ENCODE measurements around the gene AOX1.

- TF ChIP-seq, protein P1, sequence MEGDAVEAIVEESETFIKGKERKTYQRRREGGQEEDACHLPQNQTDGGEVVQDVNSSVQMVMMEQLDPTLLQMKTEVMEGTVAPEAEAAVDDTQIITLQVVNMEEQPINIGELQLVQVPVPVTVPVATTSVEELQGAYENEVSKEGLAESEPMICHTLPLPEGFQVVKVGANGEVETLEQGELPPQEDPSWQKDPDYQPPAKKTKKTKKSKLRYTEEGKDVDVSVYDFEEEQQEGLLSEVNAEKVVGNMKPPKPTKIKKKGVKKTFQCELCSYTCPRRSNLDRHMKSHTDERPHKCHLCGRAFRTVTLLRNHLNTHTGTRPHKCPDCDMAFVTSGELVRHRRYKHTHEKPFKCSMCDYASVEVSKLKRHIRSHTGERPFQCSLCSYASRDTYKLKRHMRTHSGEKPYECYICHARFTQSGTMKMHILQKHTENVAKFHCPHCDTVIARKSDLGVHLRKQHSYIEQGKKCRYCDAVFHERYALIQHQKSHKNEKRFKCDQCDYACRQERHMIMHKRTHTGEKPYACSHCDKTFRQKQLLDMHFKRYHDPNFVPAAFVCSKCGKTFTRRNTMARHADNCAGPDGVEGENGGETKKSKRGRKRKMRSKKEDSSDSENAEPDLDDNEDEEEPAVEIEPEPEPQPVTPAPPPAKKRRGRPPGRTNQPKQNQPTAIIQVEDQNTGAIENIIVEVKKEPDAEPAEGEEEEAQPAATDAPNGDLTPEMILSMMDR (IDR thresholded peaks at IDR 0.05): no peak
- TF ChIP-seq POLR2A (IDR thresholded peaks at IDR 0.05): no peak
Observed at GRCh38 chr2:200596774-200597570, 11.2 kb downstream of the AOX1 start.

All from thyroid gland (tissue), 4 donors.